ENCODE results near the gene MAD1L1.

DNA sequence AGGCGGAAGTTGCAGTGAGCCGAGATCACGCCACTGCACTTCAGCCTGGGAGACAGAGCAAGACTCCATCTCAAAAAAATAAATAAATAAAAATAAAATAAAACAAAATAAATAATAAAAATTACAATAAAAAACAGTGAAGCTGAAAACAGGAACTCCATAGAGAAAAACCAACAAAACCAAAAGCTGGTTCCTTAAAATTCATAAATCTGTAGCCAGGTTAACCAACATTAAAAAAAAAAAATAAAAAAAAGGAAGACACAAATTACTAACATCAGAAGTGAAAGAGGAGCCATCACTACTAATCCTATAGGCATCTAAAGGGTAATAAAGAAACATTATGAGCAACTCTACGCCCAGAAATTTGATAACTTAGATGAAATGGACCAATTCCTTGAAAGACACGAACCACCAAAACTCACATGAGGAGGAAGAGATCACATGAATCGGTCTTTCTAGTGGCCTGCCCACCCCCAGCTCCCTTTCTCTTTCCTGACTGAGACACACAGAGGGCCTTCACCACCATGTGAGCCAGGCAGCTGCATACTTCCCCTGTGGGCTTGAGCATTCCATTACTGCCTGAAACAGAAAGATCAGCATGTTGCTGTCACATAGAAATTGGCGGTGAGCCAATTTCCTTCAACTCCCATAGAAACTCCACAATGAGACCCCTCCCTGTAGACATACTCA, 208.7 kb downstream of the MAD1L1 start:
- TF ChIP-seq POLR2AphosphoS5 (IDR thresholded peaks at IDR 0.05) (no peak), POLR2A (IDR thresholded peaks at IDR 0.05) (no peak)
- TF ChIP-seq, protein P1, sequence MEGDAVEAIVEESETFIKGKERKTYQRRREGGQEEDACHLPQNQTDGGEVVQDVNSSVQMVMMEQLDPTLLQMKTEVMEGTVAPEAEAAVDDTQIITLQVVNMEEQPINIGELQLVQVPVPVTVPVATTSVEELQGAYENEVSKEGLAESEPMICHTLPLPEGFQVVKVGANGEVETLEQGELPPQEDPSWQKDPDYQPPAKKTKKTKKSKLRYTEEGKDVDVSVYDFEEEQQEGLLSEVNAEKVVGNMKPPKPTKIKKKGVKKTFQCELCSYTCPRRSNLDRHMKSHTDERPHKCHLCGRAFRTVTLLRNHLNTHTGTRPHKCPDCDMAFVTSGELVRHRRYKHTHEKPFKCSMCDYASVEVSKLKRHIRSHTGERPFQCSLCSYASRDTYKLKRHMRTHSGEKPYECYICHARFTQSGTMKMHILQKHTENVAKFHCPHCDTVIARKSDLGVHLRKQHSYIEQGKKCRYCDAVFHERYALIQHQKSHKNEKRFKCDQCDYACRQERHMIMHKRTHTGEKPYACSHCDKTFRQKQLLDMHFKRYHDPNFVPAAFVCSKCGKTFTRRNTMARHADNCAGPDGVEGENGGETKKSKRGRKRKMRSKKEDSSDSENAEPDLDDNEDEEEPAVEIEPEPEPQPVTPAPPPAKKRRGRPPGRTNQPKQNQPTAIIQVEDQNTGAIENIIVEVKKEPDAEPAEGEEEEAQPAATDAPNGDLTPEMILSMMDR (IDR thresholded peaks at IDR 0.05) = no peak
